Stimulated activated CD8-positive, alpha-beta memory T cell treated with anti-CD3 and anti-CD28 coated beads, Interleukin-7, amount 100 ng/mL, for 48 hours (primary cell): ENCODE data around the gene R3HDML.
"Not testable (repeated sequence)": the region's sequence is repeated elsewhere in the genome, so short reads cannot be mapped to it uniquely, and the experiment has no call there.

Experiments
- DNase-seq, 2 donors: peaks; one replicate each; pipeline ENCODE4 v3.0.0-alpha.2; 2020; ENCODE audit warnings: low read depth in 1 of 2; ENCODE audit errors: extremely low read depth in 1 of 2

The R3HDML gene

GRCh38 chr20:44327748-44328147, 9.1 kb upstream of the R3HDML start:
- DNase-seq = not testable (repeated sequence)

DNA sequence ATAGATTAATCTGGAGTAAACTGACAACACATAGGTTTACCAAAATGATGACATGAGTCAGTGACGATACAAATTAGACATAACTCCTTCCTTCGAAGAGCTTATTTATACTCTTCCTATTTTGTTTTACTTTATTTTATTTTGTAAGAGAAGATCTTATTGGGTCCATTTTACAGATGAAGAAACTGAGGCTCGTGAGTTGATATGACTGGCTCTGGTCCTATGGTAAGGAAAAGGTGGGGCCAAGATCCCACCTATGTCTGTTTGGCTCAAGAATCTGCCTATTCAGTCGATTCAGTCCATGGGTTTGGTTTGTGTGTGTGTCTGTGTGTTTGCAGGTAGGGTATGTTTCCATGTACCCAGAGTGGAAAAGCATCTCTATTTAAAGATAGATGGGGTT, 8.4 kb upstream of the R3HDML start:
- no peak for DNase-seq

GRCh38 chr20:44331201-44331600, 5.6 kb upstream of the R3HDML start:
- no peak for DNase-seq

GRCh38 chr20:44334306-44334705, 2.5 kb upstream of the R3HDML start:
- DNase-seq = no peak

DNA sequence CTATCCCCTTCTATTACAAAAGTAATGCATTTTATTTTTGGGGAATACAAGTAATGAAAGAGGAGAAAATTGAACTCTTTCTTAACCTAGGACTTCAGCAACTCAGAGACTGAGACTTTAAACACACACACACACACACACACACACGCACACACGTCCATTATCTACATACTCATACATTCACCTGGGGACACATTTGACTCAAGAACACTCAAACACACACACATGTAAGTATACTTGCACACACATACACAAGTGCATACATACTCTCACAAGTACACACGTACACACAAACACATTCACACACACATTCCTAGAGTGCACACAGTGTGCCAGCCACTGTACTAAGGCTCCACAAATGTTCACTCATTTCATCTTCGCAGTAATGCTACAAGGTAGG, 2.1 kb upstream of the R3HDML start:
- DNase-seq = no peak

DNA sequence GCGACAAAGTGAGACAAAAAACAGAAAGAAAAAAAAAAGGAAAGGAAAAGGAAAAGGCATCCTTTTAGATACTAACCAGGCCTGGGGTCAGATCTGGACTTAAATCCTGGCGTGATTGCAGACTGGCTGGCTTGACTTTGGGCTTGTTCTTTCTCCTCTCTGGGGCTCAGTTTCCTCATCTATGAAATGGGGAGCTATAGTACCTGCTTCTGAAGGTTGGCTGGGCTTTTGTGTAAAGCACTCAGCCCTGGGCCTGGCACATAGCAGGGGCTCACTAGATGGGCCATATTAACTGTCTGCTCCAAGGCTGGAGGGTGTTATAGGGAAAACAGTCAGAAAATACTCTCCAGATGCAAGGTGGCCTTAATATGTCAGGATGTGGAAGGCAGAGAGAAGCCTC, 1.2 kb upstream of the R3HDML start:
- no peak for DNase-seq

DNA sequence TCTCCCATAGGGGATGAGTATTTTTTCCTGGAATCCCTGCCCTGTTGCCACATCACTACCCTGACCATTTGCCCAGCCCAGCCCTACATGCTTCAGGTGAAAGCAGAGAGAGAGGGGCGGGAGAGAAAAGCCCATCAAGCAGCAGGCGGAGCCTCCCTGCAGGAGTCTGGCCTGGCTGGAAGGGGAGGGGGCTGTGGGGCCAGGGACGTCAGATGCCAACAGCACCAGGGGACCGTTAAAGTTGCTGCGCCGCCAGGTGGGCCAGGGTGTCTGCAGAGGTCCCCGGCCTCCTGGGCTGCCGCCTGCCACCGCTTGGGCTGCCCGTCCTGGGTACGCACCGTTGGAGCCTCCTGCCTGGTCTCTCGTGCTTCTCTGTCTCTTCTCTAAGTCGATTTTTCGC, 757 bp upstream of the R3HDML start:
- DNase-seq = no peak

- no peak for DNase-seq
Measured at GRCh38 chr20:44342248-44342647, 5.4 kb downstream of the R3HDML start.

DNA sequence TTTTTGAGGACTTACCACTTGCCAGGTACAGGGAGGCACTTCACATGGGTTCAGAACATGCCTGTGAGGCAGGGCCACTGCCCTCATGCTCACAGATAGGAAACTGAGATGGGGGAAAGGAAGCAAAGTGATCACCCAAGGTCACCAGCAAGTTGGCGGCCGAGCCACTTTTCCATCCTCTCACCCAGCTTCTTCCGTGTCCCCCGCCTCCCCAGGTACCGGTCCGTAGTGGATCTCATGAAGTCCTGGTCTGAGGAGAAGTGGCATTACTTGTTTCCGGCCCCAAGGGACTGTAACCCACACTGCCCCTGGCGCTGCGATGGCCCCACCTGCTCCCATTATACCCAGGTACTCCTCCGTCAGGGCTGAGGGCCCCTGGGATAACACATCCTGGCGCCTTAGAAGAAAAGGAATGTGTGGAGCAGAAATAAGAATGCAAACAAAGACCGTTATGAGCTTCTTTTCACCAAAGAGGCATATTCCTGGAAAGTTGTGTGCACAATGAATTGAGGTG, 6.4 kb downstream of the R3HDML start:
- DNase-seq = no peak

- DNase-seq = no peak
Measured at GRCh38 chr20:44344723-44345122, 7.9 kb downstream of the R3HDML start.

GRCh38 chr20:44345147-44345546, 8.3 kb downstream of the R3HDML start:
- no peak for DNase-seq

DNA sequence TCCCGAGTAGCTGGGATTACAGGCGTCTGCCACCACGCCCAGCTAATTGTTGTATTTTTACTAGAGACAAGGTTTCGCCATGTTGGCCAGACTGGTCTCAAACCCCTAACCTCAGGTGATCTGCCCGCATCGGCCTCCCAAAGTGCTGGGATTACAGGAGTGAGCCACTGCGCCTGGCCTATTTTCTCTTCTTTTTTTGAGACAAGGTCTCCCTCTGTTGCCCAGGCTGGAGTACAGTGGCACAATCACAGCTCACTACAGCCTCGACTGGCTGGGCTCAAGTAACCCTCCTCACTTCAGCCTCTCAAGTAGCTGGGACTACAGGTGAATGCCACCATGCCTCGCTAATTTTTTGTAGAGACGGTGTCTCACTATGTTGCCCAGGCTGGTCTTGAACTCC, 9.1 kb downstream of the R3HDML start:
- DNase-seq = not testable (repeated sequence)

GRCh38 chr20:44348168-44348659, 11.4 kb downstream of the R3HDML start:
- DNase-seq = no peak

- DNase-seq = no peak
Measured at GRCh38 chr20:44349349-44349748, 12.5 kb downstream of the R3HDML start.

GRCh38 chr20:44350567-44350966, 13.7 kb downstream of the R3HDML start:
- no peak for DNase-seq

- no peak for DNase-seq
Measured at GRCh38 chr20:44354979-44355497, 18.2 kb downstream of the R3HDML start.

GRCh38 chr20:44355498-44356352, 18.9 kb downstream of the R3HDML start, which contains the start of gene HNF4A:
TSS of gene HNF4A (plus strand) at chr20:44355699. CDS start at chr20:44355805, 106 bp downstream.
- no peak for DNase-seq

DNA sequence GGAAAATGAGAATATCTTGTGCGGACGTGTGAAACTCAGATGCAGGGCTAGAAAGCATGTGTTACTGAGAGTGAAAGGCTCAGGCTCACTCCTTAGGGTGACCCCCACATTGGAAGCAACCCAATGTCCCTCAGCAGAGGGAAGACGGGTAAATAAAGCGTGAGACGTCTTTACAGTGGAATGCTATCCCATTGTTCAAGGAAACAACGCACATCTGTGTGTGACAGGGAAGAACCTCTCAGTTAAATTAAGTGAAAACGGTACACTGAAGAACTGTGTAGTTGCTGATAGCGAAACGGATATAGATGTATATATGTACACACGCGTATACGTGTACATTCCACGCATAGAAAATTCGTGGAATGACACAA, 19.5 kb downstream of the R3HDML start:
- DNase-seq = no peak

DNA sequence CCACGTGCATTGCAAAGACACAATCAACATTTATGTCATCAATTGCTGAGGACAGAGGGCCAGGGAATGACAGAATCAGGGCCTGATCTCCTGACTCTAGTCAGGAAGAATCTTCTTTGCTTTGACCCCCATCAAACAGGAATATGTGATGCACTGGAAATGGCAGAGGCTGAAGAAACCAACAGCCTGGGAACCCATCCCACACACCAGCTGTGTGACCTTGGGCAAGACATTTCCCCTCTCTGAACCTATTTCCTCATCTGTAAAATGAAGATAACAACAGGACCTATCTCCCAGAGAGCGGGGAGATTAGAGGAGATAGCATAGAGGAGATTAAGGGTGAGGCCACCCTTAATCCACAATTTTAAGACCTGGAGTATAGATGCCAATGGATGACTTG, 20.2 kb downstream of the R3HDML start:
- no peak for DNase-seq

DNA sequence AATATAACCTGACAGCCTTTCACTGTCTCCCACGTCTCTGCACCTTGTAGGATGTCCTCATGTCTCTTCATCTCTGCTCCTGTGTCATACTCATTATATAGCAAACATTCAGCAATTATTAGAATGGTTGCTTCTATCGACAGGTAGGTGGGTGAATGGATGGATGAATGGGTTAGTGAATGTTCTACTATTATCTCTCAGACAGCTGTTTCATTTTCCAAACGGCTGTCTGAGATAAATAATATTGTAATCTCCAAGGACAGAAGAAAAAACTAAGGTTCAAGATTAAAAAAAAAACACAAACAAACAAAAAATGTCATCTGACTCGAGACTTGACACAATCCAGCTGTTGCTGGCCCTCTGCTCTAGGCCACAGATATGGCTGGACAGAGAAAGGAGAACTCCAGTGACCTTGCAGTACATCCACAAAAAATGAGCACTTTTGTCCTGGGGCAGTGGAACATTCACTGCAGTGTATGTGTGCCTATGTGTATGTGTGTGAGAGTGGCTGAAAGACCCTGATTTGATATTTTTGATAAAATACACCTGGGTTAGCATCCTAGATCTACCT, 20.8 kb downstream of the R3HDML start:
- no peak for DNase-seq

DNA sequence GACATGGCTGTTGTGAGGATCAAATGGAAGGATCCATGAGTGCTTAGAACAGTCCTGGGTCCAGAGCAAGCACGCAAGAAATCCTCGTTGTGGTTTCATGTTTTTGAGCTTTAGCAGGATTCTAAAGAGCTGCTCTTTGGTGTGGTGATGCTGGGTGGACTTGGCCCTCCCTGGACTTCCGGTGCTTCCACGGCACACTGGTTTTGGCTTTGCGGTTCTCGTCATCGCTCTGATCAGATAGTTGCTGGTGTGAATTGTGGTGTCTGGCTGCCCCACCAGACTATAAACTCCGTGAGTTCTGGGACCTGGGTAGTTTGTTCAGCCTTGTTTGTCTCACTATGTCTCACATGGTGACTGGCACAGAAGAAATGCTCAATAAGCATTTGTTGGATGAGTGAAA, 21.9 kb downstream of the R3HDML start:
- no peak for DNase-seq

DNA sequence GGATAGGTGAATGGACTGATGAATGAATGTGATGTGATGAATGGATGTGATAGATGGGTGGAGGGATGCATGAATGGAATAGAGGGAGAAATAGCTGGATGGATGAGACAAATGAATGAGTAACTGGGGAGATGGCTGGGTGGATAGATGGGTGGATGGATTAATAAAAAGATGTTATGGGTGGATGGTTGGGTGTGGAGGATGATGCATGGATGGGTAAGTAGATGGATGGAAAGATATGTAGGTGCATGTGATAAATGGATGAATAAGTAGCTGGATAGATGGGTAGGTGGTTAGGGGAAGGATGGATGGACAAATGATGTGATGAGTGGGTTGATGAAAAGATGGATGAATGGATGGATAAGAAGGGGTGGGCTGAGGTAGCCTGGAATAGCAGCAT, 23.4 kb downstream of the R3HDML start:
- no peak for DNase-seq
